Colonic mucosa (tissue), 4 donors: ENCODE data around the gene DALRD3. TPM values are rescaled to one million over a fixed set of nuclear protein-coding genes. Genes with fewer than 3 reads are reported as not detected.
A peak's percentile ranks its signal among the peaks of the same experiment; 100 is the strongest.

ENCODE experiments used
- DNase-seq: peaks from one replicate; pipeline ENCODE4 v3.0.0-alpha.2; 2020
- H3K27ac ChIP-seq: fragments of 200-600 bp; one replicate; pipeline ENCODE4 v1.8.0; 2021
- H3K27me3 ChIP-seq: fragments of 200-600 bp; one replicate; pipeline ENCODE4 v1.8.0; 2021
- H3K36me3 ChIP-seq: fragments of 200-600 bp; one replicate; pipeline ENCODE4 v1.8.0; 2021
- H3K4me1 ChIP-seq: fragments of 200-600 bp; one replicate; pipeline ENCODE4 v1.8.0; 2021; ENCODE audit warnings: mild to moderate bottlenecking
- H3K4me3 ChIP-seq: fragments of 200-600 bp; one replicate; pipeline ENCODE4 v1.8.0; 2021
- H3K9ac ChIP-seq, 2 donors: one replicate each; pipeline ENCODE4 v1.7.0; 2013; ENCODE audit warnings: control low read depth in 2 of 2, low read depth in 2 of 2, low read length in 2 of 2
- H3K9me3 ChIP-seq: fragments of 200-600 bp; one replicate; pipeline ENCODE4 v1.8.0; 2021
- CTCF ChIP-seq: fragments of 200-600 bp; IDR thresholded peaks from one replicate; pipeline ENCODE4 v1.8.0; 2022; ENCODE audit warnings: antibody characterized with exemption, mild to moderate bottlenecking
- intact Hi-C: fragments of 100-400 bp; cut with DNase I; formaldehyde crosslinking; loops from one replicate; pipeline ENCODE4 v1.14.1; 2022
- total RNA-seq, 2 donors: library from RNA; stranded (reverse); fragmentation: NEBNext Ultra II Directional in 1 of 2; extraction: Animal tissue kit (Norgen Biotek cat#: 25700) in 1 of 2; gene quantifications; one replicate each; pipeline ENCODE4 v1.2.1, GENCODE V29; 2021
- donor health status: healthy.
- donor health status: DM: no; HTN: no; CAD: no.
- donor health status: DM: no; HTN: no; CAD: no.

The DALRD3 gene
- total RNA-seq, 2 donors from 2014 or later = 22.0 to 23.5 TPM

DNA sequence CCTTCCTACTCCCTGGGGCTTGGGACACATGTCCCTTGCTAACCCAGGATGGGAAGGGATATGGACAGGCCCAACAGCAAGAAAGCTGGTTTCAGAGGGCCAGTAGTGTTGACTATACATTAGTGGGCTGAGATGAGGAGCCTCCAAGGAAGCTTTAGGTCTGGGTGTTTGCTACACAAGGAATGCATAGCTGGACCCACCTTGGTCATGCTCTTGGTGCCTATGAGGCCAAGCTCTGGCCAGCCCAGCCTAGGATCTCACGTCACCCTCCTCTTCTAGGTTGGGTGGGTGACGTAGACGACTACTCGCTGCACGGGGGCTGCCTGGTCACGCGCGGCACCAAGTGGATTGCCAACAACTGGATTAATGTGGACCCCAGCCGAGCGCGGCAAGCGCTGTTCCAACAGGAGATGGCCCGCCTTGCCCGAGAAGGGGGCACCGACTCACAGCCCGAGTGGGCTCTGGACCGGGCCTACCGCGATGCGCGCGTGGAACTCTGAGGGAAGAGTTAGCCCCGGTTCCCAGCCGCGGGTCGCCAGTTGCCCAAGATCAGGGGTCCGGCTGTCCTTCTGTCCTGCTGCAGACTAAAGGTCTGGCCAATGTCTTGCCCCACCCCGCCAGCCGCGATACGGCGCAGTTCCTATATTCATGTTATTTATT is 11.8 kb downstream of the DALRD3 start:
- no peak for TF ChIP-seq CTCF
- Histone ChIP-seq H3K9me3 (no peaks in the 10 kb centered on the region), H3K36me3 (no peaks in the 10 kb centered on the region), H3K4me3 (peak overlapping the region; percentile 78), H3K27me3 (no peaks in the 10 kb centered on the region), H3K9ac (peak overlapping the region; percentile 87), H3K27ac (peak overlapping the region; percentile 99), H3K4me1 (peaks cover 7% of the 10 kb centered on the region)
- DNase-seq = peak; percentile 46
- intact Hi-C loops = no loop called here

- Histone ChIP-seq H3K9ac (peak overlapping the region; percentile 24 to 87), H3K9me3 (no peaks in the 10 kb centered on the region), H3K36me3 (no peaks in the 10 kb centered on the region), H3K27ac (no peak overlapping the region), H3K27me3 (no peaks in the 10 kb centered on the region), H3K4me3 (no peak overlapping the region), H3K4me1 (peaks cover 7% of the 10 kb centered on the region)
- no peak for DNase-seq
- no peak for TF ChIP-seq CTCF
- intact Hi-C loops = no loop called here
These were observed 12.4 kb downstream of the DALRD3 start for GRCh38 chr3:49005998-49006397.

DNA sequence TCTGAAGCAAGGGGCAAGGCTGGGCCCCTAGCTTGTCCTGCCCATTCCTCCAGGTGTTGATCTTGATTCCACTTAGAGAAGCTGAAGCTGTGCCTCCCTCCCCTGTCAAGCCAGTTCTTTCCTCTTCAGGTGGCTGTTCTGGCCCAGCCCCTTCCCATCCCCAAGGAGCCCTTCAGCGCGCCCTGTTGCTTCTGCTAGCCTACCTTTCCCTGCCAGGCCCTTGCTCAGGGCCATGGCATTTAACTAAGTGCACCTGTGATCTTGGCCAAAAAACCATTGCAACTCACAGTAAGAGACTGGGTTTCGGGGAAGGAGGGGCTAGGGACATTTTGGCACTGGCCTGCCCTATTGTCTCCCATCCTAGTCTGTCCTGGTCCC is 13.1 kb downstream of the DALRD3 start:
- no peaks in the 10 kb centered on the region for H3K27me3 ChIP-seq
- intact Hi-C loops = no loop called here
- no peak overlapping the region for H3K4me3 ChIP-seq
- H3K27ac ChIP-seq = no peak overlapping the region
- H3K9me3 ChIP-seq = no peaks in the 10 kb centered on the region
- TF ChIP-seq CTCF = no peak
- no peak for DNase-seq
- H3K36me3 ChIP-seq = no peaks in the 10 kb centered on the region
- no peak overlapping the region for H3K9ac ChIP-seq
- H3K4me1 ChIP-seq = peaks cover 7% of the 10 kb centered on the region

DNA sequence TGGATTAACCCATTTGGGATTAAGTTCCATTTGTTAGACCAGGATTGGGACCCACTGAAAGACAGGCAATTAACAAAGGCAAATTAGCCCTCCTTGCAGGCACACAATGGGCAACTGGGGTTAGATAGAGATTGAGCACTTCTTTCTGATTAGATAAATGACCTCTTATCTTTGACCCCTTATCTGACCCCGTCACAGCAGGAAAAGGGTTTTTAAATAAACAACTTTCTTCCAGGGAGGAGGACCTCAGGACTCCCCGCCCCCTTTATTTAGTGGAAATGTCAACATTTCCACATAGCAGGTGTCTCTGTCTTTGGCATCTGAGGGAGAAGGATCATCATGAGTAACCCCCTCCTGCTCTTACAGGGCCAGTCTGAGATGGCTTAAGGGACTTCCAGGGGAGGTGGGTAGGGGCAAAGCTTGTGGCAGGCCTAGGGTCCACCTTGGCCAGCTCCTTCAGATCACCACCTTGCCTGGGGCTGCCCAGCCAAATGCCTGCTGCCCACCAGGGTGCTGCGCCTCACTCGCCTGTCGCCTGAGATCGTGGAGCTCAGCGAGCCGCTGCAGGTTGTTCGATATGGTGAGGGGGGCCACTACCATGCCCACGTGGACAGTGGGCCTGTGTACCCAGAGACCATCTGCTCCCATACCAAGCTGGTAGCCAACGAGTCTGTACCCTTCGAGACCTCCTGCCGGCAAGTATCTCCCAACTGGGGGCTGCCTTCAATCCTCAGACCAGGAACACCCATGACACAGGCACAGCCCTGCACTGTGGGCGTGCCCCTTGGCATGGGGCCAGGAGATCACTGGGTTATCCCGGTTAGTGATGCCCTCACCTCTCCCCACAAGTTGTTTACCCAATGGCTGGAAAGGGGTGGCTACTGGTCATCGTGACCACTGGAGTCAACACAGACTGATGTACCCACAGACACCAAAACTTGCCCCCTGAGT is 13.8 kb downstream of the DALRD3 start:
- Histone ChIP-seq H3K4me3 (no peak overlapping the region), H3K27me3 (no peaks in the 10 kb centered on the region), H3K9me3 (no peaks in the 10 kb centered on the region), H3K9ac (no peak overlapping the region), H3K27ac (no peak overlapping the region), H3K4me1 (peaks cover 7% of the 10 kb centered on the region), H3K36me3 (no peaks in the 10 kb centered on the region)
- intact Hi-C loops = no loop called here
- peak; percentile 84 for DNase-seq
- no peak for TF ChIP-seq CTCF

- DNase-seq = no peak
- no peak overlapping the region for H3K4me3 ChIP-seq
- intact Hi-C loops = no loop called here
- H3K4me1 ChIP-seq = peaks cover 2% of the 10 kb centered on the region
- no peak overlapping the region for H3K27ac ChIP-seq
- no peaks in the 10 kb centered on the region for H3K9me3 ChIP-seq
- no peak overlapping the region for H3K9ac ChIP-seq
- H3K27me3 ChIP-seq = no peaks in the 10 kb centered on the region
- no peak for TF ChIP-seq CTCF
- no peaks in the 10 kb centered on the region for H3K36me3 ChIP-seq
These were observed 17.2 kb downstream of the DALRD3 start for GRCh38 chr3:49001155-49001554.
